Occipital lobe (tissue), 2 donors: ENCODE measurements around the gene DUSP8. TPM values are rescaled to one million over a fixed set of nuclear protein-coding genes. Genes with fewer than 3 reads are reported as not detected.
"Not testable (repeated sequence)": the region's sequence is repeated elsewhere in the genome, so short reads cannot be mapped to it uniquely, and the experiment has no call there.

Experiments
- DNase-seq: peaks from one replicate; lab custom pipeline; 2025; lab: John Stamatoyannopoulos, UW
- total RNA-seq: library from RNA; depleted of rRNA; stranded (reverse); fragments of >200 nt; gene quantifications from one replicate; pipeline ENCODE4 v1.2.3, GENCODE V29; 2014

Gene DUSP8, protein sequence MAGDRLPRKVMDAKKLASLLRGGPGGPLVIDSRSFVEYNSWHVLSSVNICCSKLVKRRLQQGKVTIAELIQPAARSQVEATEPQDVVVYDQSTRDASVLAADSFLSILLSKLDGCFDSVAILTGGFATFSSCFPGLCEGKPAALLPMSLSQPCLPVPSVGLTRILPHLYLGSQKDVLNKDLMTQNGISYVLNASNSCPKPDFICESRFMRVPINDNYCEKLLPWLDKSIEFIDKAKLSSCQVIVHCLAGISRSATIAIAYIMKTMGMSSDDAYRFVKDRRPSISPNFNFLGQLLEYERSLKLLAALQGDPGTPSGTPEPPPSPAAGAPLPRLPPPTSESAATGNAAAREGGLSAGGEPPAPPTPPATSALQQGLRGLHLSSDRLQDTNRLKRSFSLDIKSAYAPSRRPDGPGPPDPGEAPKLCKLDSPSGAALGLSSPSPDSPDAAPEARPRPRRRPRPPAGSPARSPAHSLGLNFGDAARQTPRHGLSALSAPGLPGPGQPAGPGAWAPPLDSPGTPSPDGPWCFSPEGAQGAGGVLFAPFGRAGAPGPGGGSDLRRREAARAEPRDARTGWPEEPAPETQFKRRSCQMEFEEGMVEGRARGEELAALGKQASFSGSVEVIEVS
- total RNA-seq = 5.6 TPM

DNA sequence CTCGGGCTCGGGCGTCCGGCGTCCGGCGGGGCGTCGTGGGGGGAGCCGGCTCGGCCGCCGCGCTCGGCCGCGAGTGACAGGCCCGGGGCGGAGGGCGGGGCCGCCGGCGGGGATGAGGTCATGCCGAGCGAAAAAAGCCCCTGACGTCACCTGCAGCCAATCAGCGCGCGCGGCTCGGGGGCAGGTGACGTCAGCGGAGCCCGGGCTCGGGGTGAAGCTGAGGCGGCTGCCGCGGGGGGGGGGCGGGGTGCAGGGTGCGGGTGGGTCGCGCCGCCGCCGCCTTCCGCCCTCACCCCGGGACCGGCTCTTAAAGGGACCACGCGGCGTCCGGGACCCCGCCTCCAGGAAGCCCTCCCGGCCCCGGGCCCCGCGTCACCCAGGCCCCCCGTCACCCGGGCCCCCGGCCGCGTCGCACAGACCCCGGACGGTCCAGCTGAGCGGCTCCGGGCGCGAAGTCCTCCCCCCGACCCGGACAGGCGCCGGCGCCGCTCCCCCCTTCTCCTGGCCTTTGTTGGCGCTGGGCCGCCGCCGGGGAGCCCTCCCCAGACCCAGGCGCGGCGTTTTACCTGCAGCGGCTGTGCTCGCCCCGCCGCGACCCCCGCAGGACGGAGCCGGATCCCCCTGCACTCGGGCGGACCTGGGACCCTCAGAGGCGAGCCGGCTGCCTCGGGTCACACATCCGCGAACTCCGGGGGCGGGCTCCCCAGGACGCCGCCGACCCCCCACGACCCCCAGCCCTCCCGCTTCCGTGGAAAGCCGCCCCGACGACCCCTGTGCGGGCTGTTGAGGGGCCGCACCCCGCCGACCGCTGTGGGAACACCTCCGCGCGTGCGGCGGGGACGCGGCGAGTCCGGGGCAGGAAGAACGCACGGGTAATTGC, at the start of gene DUSP8:
TSS of gene DUSP8 (minus strand) at position 75 of the 880 bp plus-strand sequence. CDS start 6,445 bp downstream, outside the sequence.
- DNase-seq = peak; percentile 88

DNA sequence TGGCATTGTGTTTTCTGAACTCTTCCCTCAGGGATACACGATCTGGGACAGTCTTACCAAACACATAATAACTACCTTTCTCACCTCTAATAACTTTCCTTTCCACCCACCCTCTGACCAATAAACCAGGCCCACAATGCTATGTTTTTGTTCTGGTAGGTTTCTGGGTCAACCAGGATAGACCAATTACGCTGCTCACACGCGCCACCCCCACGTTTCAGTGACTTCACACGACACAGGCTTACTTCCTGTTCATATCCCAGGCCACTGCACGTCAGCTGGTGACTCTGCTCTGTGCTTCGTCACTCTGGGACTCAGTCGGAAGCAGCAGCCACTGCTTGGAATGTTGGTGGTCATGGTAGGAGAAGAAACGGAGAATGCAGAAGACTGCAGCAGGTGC, 47.4 kb upstream of the DUSP8 start:
- no peak for DNase-seq

DNA sequence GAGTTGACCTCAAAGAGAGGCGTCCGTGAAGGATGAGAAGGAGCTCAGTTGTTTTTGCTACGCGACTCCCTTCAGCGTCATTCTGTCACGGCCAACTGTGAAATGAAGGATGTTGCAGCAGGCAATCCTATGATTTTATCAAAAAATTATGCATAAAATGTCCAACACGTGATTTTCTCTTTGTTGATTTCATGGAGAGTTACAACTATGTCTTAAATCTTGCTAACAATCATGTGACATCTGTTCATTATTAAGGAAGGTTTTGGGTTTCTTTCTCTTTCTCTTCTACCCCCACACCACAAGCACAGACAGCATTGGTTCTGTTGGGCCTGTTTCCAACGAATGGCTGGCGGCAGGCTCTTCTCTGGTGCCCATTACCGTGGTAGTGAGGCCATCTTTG, 46.2 kb upstream of the DUSP8 start:
- DNase-seq = no peak

DNA sequence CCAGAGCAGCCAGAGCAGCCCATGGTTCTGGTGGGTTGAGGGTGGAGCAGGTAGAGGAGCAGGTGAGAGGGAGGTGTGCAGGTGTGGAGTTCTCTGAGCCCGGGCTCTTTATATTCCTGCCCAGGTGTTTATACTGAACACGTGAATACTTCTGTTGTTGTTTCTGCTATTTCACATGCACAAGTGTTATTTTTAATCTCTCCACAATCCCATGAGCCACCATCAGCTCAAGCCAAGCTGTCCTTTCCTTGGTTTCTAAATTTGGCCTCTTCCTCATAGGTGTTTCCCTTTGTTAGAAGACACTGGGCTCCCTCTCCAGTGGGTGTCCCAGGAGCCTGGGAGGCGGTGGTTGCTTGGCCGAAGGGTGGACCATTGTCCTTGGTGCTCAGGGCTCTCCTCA, 36.3 kb upstream of the DUSP8 start, which contains the start of gene KRTAP5-3:
TSS of gene KRTAP5-3 (minus strand) at position 101 of the 400 bp plus-strand sequence. CDS start at position 23, 78 bp downstream.
- DNase-seq = no peak

DNA sequence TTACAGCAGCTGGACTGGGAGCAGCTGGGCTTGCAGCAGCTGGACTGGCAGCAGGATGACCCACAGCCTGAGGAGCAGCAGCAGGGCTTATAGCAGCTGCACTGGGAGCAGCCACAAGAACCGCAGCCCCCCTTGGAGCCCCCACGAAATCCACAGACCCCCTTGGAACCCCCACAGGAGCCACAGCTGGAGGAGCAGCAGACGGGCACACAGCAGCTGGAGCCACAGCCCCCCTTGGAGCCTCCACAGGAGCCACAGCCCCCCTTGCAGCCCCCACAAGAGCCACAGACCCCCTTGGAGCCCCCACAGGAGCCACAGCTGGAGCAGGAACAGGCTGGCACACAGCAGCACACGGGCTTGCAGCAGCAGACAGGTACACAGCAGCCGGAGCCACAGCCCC, 35.8 kb upstream of the DUSP8 start:
- DNase-seq = not testable (repeated sequence)

DNA sequence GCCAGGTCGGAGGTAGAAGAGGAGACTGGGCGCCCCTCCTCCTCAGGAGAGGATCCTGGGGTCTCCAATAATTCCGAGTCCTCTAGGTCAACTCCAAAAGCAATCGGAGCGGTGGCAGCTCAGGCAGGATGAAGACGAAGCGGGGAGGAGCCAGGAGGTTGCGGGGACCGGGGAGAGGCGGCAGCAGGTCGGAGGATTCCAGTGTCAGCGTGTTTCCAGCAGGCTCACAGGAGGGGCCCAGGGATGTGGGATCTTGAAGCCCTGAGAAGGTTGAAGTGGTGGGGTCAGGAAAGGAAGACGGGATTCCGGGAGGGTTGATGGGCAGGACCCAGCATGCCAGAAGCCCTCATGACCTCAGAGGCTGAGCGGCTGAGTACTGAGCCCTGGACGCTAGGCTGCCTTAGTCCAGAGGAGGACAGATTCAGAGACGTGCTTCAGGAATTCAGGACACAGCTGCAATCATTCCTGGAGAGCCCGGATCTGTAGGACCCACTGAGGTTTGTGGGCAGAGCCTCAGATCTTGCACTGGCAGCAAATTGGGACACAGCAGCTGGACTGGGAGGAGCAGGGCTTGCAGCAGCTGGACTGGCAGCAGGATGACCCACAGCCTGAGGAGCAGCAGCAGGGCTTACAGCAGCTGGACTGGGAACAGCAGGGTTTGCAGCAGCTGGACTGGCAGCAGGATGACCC, 35.2 kb upstream of the DUSP8 start:
- not testable (repeated sequence) for DNase-seq

DNA sequence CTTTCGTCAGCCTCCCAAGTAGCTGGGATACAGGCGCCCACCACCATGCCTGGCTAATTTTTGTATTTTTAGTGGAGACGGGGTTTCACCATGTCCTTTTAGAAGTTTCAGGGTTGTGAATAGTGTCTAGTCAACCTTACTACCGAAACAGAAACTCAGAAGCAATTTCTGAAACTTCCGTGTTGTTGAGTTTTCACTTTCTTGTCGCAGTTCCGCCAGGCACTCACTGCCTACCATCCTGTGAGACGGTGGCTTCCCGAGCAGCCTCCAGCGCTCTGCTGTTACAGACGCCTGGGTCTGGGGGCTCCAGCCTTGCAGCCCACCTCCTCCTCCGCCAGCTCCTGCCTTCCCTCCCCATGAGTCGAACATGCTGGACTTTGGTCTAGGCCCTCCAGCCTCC, 33.9 kb upstream of the DUSP8 start:
- not testable (repeated sequence) for DNase-seq

DNA sequence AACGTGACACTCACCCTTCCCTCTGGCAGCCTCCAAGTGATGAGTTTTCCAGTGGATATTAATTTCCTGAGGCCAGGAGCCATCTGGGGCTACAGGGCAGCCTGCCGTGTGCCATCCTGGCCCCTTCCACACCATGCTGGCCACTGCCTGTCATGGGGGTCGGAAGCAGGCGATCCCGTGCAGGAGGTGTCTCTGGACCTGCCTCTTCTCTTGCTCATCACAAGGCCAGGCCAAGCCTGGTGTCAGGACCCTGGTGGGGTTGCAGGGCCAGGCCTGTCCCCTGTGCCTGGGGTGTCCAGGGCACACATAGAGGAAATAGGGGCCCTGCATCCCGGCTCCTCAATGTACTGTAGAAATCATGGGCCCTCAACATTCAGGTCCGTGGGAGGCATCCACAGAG, 32.6 kb upstream of the DUSP8 start:
- no peak for DNase-seq

DNA sequence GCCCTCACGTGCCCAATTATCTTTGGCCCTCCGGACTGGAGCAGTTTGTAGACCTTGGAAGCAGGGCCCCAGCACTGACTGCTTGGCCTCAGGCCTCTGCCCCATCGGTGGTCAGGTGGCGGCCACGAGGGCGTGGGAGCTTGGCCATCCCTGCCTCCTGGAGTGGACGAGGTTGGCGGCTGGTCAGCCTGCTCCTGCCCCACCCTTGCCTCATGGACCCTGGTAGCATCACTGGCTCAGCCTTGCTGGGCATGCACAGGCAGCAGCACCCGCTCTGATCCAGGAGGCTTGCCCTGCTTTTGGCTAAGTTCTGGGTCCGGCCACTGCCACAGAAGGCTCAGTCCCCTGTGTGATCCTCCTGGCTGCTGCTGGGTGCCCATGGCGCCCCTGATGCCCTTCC, 32.1 kb upstream of the DUSP8 start:
- no peak for DNase-seq

DNA sequence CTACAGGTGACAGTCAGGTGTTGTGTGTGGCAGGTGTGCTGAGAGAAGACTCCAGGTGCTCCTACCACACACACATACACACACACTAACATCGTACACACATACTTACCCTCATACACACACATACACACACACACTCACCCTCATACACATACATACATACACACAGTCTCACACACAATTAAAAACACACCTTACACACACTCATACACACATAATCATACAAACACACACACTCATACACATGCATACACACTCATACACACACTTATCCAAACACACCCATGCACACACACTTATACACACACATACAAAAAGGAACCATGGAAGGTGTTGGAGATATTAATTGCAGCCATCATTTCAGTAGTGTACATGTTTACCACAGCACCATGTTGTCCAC, 31.6 kb upstream of the DUSP8 start:
- no peak for DNase-seq

DNA sequence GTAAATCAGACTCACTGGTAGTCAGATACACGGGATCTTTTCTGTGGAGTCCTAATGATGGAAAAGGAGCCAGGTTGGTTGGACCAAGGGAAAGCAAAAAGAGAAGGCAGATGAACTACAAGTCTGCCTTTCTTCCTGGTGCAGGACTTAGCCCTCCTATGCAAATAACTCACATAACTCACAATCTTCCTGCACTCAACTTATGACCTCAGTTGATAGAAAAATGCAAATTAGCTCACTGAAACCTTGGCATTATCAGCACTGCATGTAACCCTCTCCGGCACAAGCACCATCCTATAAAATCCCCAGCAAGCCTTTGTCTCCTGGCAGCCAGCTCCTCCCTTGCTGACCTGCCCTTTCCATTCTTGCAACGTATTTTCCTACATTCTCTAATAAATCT, 29.6 kb upstream of the DUSP8 start:
- not testable (repeated sequence) for DNase-seq

DNA sequence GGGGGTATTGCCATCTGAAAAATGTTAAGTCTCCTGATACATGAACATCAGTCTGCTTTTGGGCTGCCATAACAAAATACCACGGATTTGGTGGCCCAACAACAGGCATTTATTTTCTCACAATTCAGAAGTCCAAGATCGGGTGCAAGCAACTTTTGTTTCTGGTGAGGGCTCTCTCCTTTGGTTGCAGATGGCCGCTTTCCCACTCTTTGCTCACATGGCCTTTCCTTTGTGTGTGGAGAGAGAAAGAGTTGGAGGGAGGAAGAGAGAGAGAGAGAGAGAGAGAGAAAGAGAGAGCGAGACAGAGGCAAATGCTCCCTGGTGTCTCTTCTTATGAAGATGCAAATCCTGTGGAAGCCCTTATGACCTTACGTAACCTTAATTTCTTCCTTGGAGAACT, 28.6 kb upstream of the DUSP8 start:
- no peak for DNase-seq

DNA sequence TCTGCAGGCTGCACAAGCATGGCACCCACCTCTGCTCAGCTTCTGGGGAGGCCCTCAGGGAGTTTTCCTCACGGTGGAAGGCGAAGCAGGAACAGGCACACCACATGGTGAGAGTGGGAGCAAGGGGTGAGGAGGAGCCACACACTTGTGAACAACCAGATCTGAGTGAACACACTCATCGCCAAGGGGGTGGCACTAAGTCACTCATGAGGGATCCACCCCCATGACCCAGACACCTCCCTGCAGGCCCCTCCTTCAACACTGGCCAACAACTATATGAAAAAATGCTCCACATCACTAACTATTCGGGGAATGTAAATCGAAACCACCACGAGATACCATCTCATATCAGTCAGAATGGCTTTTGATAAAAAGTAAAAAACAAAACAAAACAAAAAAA, 26.7 kb upstream of the DUSP8 start:
- DNase-seq = no peak

DNA sequence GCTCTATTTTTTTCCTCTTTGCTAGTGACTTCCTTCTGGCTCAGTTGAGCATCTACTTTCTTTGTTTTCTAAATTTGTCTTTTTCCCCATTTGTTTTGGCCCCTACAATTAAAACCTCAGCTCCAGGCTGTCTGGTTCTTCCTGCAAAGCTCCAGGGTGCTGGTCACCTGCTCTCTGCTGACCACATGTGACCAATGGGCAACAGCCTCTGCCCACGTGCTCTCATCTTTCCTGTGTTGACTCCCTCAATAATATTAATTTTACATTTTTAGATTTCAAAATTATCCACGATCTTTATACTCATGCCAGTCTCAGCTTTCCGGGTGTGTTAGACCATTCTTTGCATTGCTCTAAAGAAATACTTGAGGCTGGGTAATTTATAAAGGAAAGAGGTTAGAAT, 26.3 kb upstream of the DUSP8 start:
- not testable (repeated sequence) for DNase-seq

DNA sequence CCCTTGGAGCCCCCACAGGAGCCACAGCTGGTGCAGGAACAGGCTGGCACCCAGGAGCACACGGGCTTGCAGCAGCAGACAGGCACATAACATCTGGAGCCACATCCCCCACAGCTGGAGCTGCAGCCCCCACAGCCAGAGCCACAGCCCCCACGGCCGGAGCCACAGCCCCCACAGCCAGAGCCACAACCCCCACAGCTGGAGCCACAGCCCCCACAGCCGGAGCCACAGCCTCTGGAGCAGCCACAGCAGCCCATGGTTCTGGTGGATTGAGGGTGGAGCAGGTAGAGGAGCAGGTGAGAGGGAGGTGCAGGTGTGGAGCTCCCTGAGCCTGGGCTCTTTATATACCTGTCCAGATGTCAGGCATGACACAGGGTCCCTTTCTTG, 25.9 kb upstream of the DUSP8 start, which contains the start of gene KRTAP5-2:
TSS of gene KRTAP5-2 (minus strand) at position 301 of the 387 bp plus-strand sequence. CDS start at position 257, 44 bp downstream.
- no peak for DNase-seq

DNA sequence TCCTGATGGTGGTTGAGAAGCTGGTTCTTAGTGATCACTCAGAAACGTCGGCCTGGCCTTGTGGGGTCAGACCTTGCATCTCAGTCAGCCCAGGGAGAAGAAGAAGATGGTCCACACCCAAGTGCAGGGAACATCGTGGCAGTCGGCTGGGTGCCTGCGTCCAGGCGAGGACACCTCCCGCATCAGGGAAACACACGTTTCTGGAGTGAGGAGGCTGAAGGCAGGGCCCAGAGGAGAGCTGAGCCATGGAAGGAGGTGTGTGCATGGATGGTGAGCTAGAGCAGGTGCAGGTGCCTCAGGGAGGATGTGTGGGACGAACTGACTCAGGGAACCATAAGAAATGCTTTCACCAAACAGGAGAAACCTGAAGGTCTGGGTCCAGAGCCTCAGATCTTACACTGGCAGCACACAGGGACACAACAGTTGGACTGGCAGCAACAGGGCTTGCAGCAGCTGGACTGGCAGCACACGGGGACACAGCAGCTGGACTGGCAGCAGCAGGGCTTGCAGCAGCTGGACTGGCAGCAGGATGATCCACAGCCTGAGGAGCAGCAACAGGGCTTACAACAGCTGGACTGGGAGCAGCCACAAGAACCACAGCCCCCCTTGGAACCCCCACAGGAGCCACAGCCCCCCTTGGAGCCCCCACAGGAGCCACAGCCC, 25.4 kb upstream of the DUSP8 start:
- no peak for DNase-seq

DNA sequence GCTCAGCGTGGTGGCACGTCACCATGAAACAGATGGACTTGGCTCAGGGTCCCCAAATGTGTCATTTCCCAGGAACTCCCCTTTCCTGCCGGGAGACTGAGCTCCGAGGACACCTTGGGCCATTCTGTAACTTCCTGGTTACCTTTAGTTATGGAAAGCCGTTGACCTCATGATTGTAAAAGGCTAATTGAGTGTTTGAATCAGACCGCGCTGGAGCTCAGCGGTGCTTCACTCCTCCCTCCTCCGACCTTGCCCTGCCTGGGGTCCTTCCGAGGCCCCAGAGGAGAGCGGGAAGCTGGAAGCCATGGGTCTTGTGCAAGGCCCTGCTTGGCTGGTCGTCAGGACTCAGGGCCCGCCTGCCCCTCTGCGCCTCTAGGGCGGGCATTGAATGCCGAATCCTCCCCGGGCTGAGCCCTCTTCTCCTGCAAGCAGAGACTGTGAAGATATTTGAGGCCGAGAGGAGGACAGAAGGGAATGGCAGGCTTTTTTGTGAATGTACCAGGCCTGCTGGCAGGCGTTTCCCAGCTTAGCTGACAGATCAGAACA, 24.6 kb upstream of the DUSP8 start:
- DNase-seq = not testable (repeated sequence)

DNA sequence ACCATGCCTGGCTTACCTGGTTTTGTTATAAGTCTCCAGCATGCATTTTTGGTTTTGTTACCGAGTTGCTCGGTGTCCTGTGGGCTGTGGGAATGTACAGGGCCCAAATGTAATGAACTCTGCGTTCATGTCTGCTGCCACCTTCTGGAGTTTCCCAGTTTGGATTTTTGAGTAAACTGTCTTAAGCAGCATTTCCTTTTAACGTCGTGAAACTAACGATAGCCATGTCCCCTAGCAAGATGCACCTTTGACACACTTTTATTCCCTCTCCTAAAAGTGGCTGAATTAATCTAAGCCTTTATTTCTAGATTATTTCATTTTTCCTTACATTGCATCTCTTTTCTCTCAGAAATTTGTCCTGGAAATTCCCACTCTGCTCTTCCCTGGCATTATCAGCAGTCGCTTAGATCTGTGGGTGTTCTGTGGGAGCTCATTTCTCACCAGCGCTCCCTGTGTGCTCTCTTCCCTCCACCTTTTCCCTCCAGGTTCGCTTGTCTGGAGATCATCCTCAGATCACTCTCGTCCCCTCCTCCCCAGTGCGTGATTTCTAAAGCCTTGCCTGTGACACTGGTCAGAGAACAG, 24.0 kb upstream of the DUSP8 start:
- not testable (repeated sequence) for DNase-seq

DNA sequence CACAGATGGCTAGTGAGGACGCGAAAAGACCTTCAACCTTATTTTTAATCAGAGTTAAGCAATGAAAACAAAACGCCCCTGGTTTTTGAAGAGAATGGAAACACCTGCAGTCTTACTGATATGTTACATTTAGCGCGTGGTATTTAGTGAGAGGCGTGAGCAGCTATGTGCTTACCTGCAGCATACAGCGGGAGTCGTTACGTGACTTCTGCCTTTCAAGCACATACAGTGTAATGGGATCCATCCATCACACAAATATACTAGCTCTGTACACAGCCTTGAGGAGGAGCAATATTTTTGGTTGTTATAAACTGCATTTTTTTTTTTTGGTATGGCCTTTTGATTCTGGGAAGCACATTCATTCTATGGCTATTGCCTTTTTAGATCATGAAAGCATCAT, 20.6 kb upstream of the DUSP8 start:
- DNase-seq = no peak

DNA sequence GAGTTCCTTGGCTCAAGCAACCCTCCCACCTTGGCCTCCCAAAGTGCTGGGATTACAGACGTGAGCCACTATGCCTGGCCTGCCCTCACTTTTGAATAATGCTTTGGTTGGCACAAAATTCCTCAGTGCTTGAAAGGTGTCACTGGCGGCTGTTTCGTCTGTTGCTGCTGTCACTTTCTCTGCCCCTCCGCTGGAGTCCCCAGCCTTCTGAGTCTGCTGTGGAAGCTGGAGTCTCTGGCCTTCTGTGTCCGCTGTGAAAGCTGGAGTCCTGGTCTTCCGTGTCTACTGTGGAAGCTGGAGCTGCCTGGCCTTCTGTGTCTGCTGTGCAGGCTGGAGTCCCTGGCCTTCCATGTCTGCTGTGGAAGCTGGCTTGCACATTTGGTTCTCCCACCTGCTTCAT, 17.9 kb upstream of the DUSP8 start:
- DNase-seq = no peak
